A673 (cell line): ENCODE measurements around the gene PGA3. TPM values are rescaled to one million over a fixed set of nuclear protein-coding genes. Genes with fewer than 3 reads are reported as not detected.

Experiments used
- BruUV-seq: library from RNA; stranded (reverse); fragments of 400-500 nt; replicated peaks from 2 replicates; lab custom pipeline; 2021; lab: Mats Ljungman, UMichigan
- CTCF ChIA-PET: fragments of 300-600 bp; sonication (Branson Sonifier 250); formaldehyde crosslinking; loops from one replicate; lab custom pipeline; 2022; ENCODE audit warnings: antibody characterized with exemption; lab: Charles Lee
- POLR2A ChIA-PET: fragments of 300-600 bp; sonication (Branson Sonifier 250); formaldehyde crosslinking; loops from one replicate; lab custom pipeline; 2022; ENCODE audit warnings: antibody characterized with exemption; ENCODE audit not compliant: low non-redundant PET; lab: Charles Lee
- DNase-seq: peaks from one replicate; pipeline ENCODE4 v3.0.0-alpha.2; 2015; ENCODE audit warnings: low spot score
- H3K27ac ChIP-seq: fragments of 200-600 bp; sonication (generic); 2 replicates; pipeline ENCODE4 v1.5.1; 2016; ENCODE audit warnings: mixed run types, low read depth, mild to moderate bottlenecking, mixed read lengths, antibody characterized with exemption, low read length; ENCODE audit not compliant: poor library complexity, severe bottlenecking
- H3K27me3 ChIP-seq: fragments of 200-600 bp; sonication (generic); replicated peaks from 2 replicates; pipeline ENCODE4 v1.6.1; 2017; ENCODE audit warnings: mixed run types, low read depth, mild to moderate bottlenecking, mixed read lengths, antibody characterized with exemption, low read length; ENCODE audit not compliant: insufficient read depth, poor library complexity
- H3K36me3 ChIP-seq: fragments of 200-600 bp; sonication (generic); 2 replicates; pipeline ENCODE4 v1.6.1; 2016; ENCODE audit warnings: mixed run types, mild to moderate bottlenecking, mixed read lengths, antibody characterized with exemption, low read length; ENCODE audit not compliant: insufficient read depth, poor library complexity, severe bottlenecking
- H3K4me1 ChIP-seq: fragments of 200-600 bp; sonication (generic); 2 replicates; pipeline ENCODE4 v1.6.1; 2017; ENCODE audit warnings: mixed run types, mild to moderate bottlenecking, mixed read lengths, antibody characterized with exemption, low read length; ENCODE audit not compliant: insufficient read depth, poor library complexity, severe bottlenecking
- H3K4me3 ChIP-seq: fragments of 200-600 bp; sonication (generic); 2 replicates; pipeline ENCODE4 v1.5.1; 2016; ENCODE audit warnings: low read depth, mixed run types, mild to moderate bottlenecking, mixed read lengths, low read length; ENCODE audit not compliant: poor library complexity, severe bottlenecking
- H3K9me3 ChIP-seq: fragments of 200-600 bp; sonication (generic); 2 replicates; pipeline ENCODE4 v1.6.1; 2016; ENCODE audit warnings: mixed run types, low read depth, mild to moderate bottlenecking, mixed read lengths, antibody characterized with exemption, low read length; ENCODE audit not compliant: poor library complexity, severe bottlenecking
- CTCF ChIP-seq: fragments of 300-800, 200-600 bp; sonication (generic); conservative IDR thresholded peaks from 2 replicates; pipeline ENCODE4 v1.5.1; 2017; ENCODE audit warnings: low read depth, mild to moderate bottlenecking, antibody characterized with exemption, low read length, moderate library complexity, mixed read lengths
- EZH2 ChIP-seq: fragments of 200-600 bp; sonication (generic); IDR thresholded peaks from 2 replicates; pipeline ENCODE4 v1.6.1; 2017; ENCODE audit warnings: borderline replicate concordance, low read depth, mild to moderate bottlenecking, mixed read lengths, antibody characterized with exemption, low read length; ENCODE audit not compliant: poor library complexity, severe bottlenecking
- intact Hi-C: fragments of 100-400 bp; cut with micrococcal nuclease; formaldehyde crosslinking; loops from one replicate; pipeline ENCODE4 v1.10.0; 2022; ENCODE audit not compliant: unreplicated experiment
- total RNA-seq: library from RNA; stranded (reverse); gene quantifications from 2 replicates; pipeline ENCODE4 v1.2.3, GENCODE V29; 2021

Gene PGA3
- total RNA-seq, 1 experiment from 2014 or later: not detected

- intact Hi-C loops: no loop called here
- ChIA-PET CTCF (no interaction called here), POLR2A (no interaction called here)
- H3K9me3 ChIP-seq: peaks cover 24% of the 10 kb centered on the region
- no peaks in the 10 kb centered on the region for H3K27me3 ChIP-seq
- BruUV-seq: no TSS peak
- no peak overlapping the region for H3K4me3 ChIP-seq
- DNase-seq: no peak
- no peaks in the 10 kb centered on the region for H3K4me1 ChIP-seq
- H3K36me3 ChIP-seq: peaks cover 10% of the 10 kb centered on the region
- H3K27ac ChIP-seq: no peak overlapping the region
- no peak for TF ChIP-seq CTCF
- no peak for TF ChIP-seq EZH2
Measured at GRCh38 chr11:61158691-61159381, 44.5 kb upstream of the PGA3 start.

- intact Hi-C loops: no loop called here
- H3K4me3 ChIP-seq: peak overlapping the region; percentile 87
- ChIA-PET CTCF (no interaction called here), POLR2A (no interaction called here)
- peak overlapping the region; percentile 99 for H3K27ac ChIP-seq
- BruUV-seq: no TSS peak
- H3K9me3 ChIP-seq: peaks cover 6% of the 10 kb centered on the region
- H3K4me1 ChIP-seq: no peaks in the 10 kb centered on the region
- peak; percentile 30 for DNase-seq
- H3K27me3 ChIP-seq: no peaks in the 10 kb centered on the region
- peaks cover 9% of the 10 kb centered on the region for H3K36me3 ChIP-seq
- TF ChIP-seq CTCF: no peak
- no peak for TF ChIP-seq EZH2
Measured at GRCh38 chr11:61160487-61161189, 42.7 kb upstream of the PGA3 start.

- POLR2A ChIA-PET: interaction anchor here (0.6 to 0.7 kb wide), 2 partner anchors 10 to 200 kb away, joined by 7 to 10 read pairs; partner anchors contain the start of gene CYB561A3
- H3K9me3 ChIP-seq: no peaks in the 10 kb centered on the region
- CTCF ChIA-PET: interaction anchor here (0.6 kb wide), 2 partner anchors 337 to 399 kb away, joined by 3 to 4 read pairs; no protein-coding TSS in a partner anchor
- H3K27me3 ChIP-seq: no peaks in the 10 kb centered on the region
- no TSS peak for BruUV-seq
- peak within 1 kb of the TSS; percentile 87 for H3K4me3 ChIP-seq
- peak within 1 kb of the TSS; percentile 99 for H3K27ac ChIP-seq
- H3K36me3 ChIP-seq: peaks cover 6% of the 10 kb centered on the region
- peak; percentile 91 for DNase-seq
- TF ChIP-seq CTCF (no peak), EZH2 (no peak)
- no peaks in the 10 kb centered on the region for H3K4me1 ChIP-seq
- intact Hi-C loops: no loop called here
Measured at GRCh38 chr11:61161190-61162091, 41.9 kb upstream of the PGA3 start, which contains the start of gene VPS37C. Gene VPS37C (minus strand): TSS chr11:61161426. CDS start chr11:61138829, 22,597 bp downstream.
